A549 (cell line): ENCODE data around the gene EPS8. TPM values are rescaled to one million over a fixed set of nuclear protein-coding genes. Genes with fewer than 3 reads are reported as not detected.

Experiments
- ATAC-seq, 2 experiments: fragments of 200-7000 bp in 1 of 2; fragments of >200 bp in 1 of 2; cut with Nextera tagmentation in 1 of 2; cut with Tn5 transposase in 1 of 2; 3 replicates each; pipeline versions ENCODE4 v1.8.0 to v1.9.1; 2018 to 2020; ENCODE audit warnings: mild to moderate bottlenecking in 1 of 2, moderate library complexity in 1 of 2
- CTCF ChIA-PET: fragments of 300-600 bp; sonication (Branson Sonifier 250); formaldehyde crosslinking; extraction: SDS; loops from one replicate; lab custom pipeline; 2021; ENCODE audit warnings: antibody characterized with exemption, inconsistent platforms; lab: Yijun Ruan, JAX
- POLR2A ChIA-PET: fragments of 350-600 bp; formaldehyde crosslinking; extraction: SDS; loops from one replicate; lab custom pipeline; 2021; ENCODE audit warnings: antibody characterized with exemption, inconsistent platforms; lab: Yijun Ruan, JAX
- DNase-seq, 2 experiments: peaks; one replicate each; pipeline versions ENCODE4 v3.0.0 to v3.0.0-alpha.2; 2011 to 2016; ENCODE audit warnings: low read depth in 1 of 2, low spot score in 1 of 2
- FAIRE-seq: peaks from 2 replicates; lab custom pipeline; 2011; peaks lifted over from hg19 to GRCh38; lab: Jason Lieb, UNC
- H3K27ac ChIP-seq, 2 experiments: fragments of >200 bp; sonication (Bioruptor Twin); formaldehyde crosslinking; 3 replicates each; pipeline ENCODE4 v1.5.1; 2016 to 2017
- H3K4me1 ChIP-seq: fragments of >200 bp; sonication (Bioruptor Twin); formaldehyde crosslinking; 3 replicates; pipeline ENCODE4 v1.6.1; 2016
- H3K4me2 ChIP-seq: fragments of >200 bp; sonication (Bioruptor Twin); formaldehyde crosslinking; 3 replicates; pipeline ENCODE4 v1.6.1; 2016
- H3K4me3 ChIP-seq: fragments of >200 bp; sonication (Bioruptor Twin); formaldehyde crosslinking; 3 replicates; pipeline ENCODE4 v1.5.1; 2016
- H3K9me3 ChIP-seq: fragments of >200 bp; sonication (Bioruptor Twin); formaldehyde crosslinking; 3 replicates; pipeline ENCODE4 v1.6.1; 2016
- EHF ChIP-seq: fragments of 250-450 bp; sonication (Bioruptor Pico); IDR thresholded peaks from 2 replicates; pipeline ENCODE4 v1.5.0; 2020; ENCODE audit warnings: mild to moderate bottlenecking
- EHMT2 ChIP-seq: fragments of 200-600 bp; sonication (generic); IDR thresholded peaks from 2 replicates; pipeline ENCODE4 v1.6.1; 2016; ENCODE audit warnings: antibody characterized with exemption, low read depth, mild to moderate bottlenecking, moderate library complexity
- EP300 ChIP-seq, 2 experiments: fragments of >200 bp; sonication (Bioruptor Twin); formaldehyde crosslinking; IDR thresholded peaks; 2 replicates in 1 of 2; 3 replicates in 1 of 2; pipeline ENCODE4 v1.6.1; 2016 to 2017
- GATA3 ChIP-seq: IDR thresholded peaks from 2 replicates; pipeline ENCODE4 v1.6.1; 2012; ENCODE audit warnings: borderline replicate concordance
- HDAC2 ChIP-seq: fragments of 200-600 bp; sonication (generic); IDR thresholded peaks from 2 replicates; pipeline ENCODE4 v1.6.1; 2016
- HEYL ChIP-seq: fragments of 250-450 bp; sonication (Bioruptor Pico); IDR thresholded peaks from 2 replicates; pipeline ENCODE4 v1.8.0; 2021; ENCODE audit warnings: mild to moderate bottlenecking, moderate library complexity
- HOXA7 ChIP-seq: fragments of 250-450 bp; sonication (Bioruptor Pico); IDR thresholded peaks from 2 replicates; pipeline ENCODE4 v1.5.0; 2020; ENCODE audit warnings: mild to moderate bottlenecking, moderate library complexity
- HOXB5 ChIP-seq: fragments of 250-450 bp; sonication (Bioruptor Pico); IDR thresholded peaks from 2 replicates; pipeline ENCODE4 v1.5.0; 2020; ENCODE audit warnings: mild to moderate bottlenecking, moderate library complexity
- JUN ChIP-seq, 2 experiments: fragments of >200 bp; sonication (Bioruptor Twin); formaldehyde crosslinking; IDR thresholded peaks; 2 replicates in 1 of 2; 3 replicates in 1 of 2; pipeline ENCODE4 v1.6.1; 2016 to 2017
- JUNB ChIP-seq: fragments of >200 bp; sonication (Bioruptor Twin); formaldehyde crosslinking; IDR thresholded peaks from 2 replicates; pipeline ENCODE4 v1.6.1; 2016
- KDM5A ChIP-seq: fragments of 200-600 bp; sonication (generic); IDR thresholded peaks from 2 replicates; pipeline ENCODE4 v1.6.1; 2016; ENCODE audit warnings: antibody characterized with exemption, mild to moderate bottlenecking
- NR3C1 ChIP-seq: fragments of >200 bp; sonication (Bioruptor Twin); formaldehyde crosslinking; IDR thresholded peaks from 3 replicates; pipeline ENCODE4 v1.6.1; 2017
- PHF8 ChIP-seq: fragments of 200-600 bp; sonication (generic); IDR thresholded peaks from 2 replicates; pipeline ENCODE4 v1.6.1; 2016; ENCODE audit warnings: low read depth, mild to moderate bottlenecking, antibody characterized with exemption, moderate library complexity, borderline replicate concordance
- POLR2AphosphoS2 ChIP-seq: conservative IDR thresholded peaks from 2 replicates; pipeline ENCODE4 v1.6.1; 2012; ENCODE audit warnings: low read length, improper control_type of control experiment, inconsistent platforms
- RAD21 ChIP-seq, 2 experiments: fragments of >200 bp in 1 of 2; sonication (Bioruptor Twin) in 1 of 2; formaldehyde crosslinking in 1 of 2; IDR thresholded peaks in 1 of 2; conservative IDR thresholded peaks in 1 of 2; 2 replicates in 1 of 2; 3 replicates in 1 of 2; pipeline ENCODE4 v1.6.1; 2012 to 2018; ENCODE audit warnings: inconsistent platforms in 1 of 2
- SMC3 ChIP-seq: fragments of >200 bp; sonication (Bioruptor Twin); formaldehyde crosslinking; IDR thresholded peaks from 3 replicates; pipeline ENCODE4 v1.6.1; 2018; ENCODE audit warnings: inconsistent platforms
- TP53 ChIP-seq: fragments of 250-450 bp; sonication (Bioruptor Pico); IDR thresholded peaks from 2 replicates; pipeline ENCODE4 v1.5.0; 2021; ENCODE audit warnings: mild to moderate bottlenecking, moderate library complexity
- WGBS: methylation state at CpG from one replicate; pipeline ENCODE4 v1.1.6; 2017; ENCODE audit errors: missing lambda C conversion rate; 5-methylcytosine and 5-hydroxymethylcytosine counted together
- polyA plus RNA-seq, 4 experiments: library from polyadenylated mRNA; depleted of rRNA in 3 of 4; stranded (reverse); fragments of >200 nt; fragmentation: RNase III in 1 of 4; extraction: RNeasy Plus Mini Kit Qiagen cat#74134 plus additional on column Dnase treatment in 1 of 4; gene quantifications; 2 replicates in 3 of 4; 3 replicates in 1 of 4; pipeline ENCODE4 v1.2.3, GENCODE V29; 2011 to 2017
- TF ChIP-seq, protein P1 (sequence below): fragments of 200-600 bp; sonication (generic); IDR thresholded peaks from 2 replicates; pipeline ENCODE4 v1.6.1; 2016; ENCODE audit warnings: antibody characterized with exemption, mild to moderate bottlenecking, moderate library complexity
- TF ChIP-seq, protein P2 (sequence below): fragments of 250-450 bp; sonication (Bioruptor Pico); IDR thresholded peaks from 2 replicates; pipeline ENCODE4 v1.5.0; 2020; ENCODE audit warnings: low read depth, mild to moderate bottlenecking, moderate library complexity
- TF ChIP-seq, protein P3 (sequence below): IDR thresholded peaks from 2 replicates; pipeline ENCODE4 v1.6.1; 2012
- TF ChIP-seq, protein P4 (sequence below): fragments of >200 bp; sonication (Bioruptor Twin); formaldehyde crosslinking; IDR thresholded peaks from 3 replicates; pipeline ENCODE4 v1.6.1; 2016
- TF ChIP-seq, protein P5 (sequence below): fragments of >200 bp; sonication (Bioruptor Twin); formaldehyde crosslinking; IDR thresholded peaks from 3 replicates; pipeline ENCODE4 v1.5.1; 2016

The EPS8 gene
- polyA plus RNA-seq, 2 of the 4 experiments (the other 2 are of a cell fraction): 25.1 to 101 TPM

DNA sequence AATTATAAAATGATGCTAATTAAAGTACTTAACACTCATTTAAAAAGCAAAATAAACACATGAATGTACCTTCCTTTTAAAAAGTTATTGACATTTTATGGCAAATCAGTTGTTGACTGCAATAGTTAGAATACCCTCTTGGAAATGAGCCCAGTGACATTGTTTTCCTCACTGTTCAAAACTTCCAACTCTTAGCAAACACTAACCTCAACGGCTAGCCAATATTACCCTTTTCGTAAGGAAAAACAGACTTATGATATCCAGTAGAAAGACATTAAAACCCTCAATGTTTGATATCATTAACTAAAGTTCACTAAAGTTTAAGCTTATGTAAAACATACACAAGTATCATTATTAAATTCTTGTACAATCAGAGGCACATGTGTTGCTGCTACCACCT lies 83.6 kb downstream of the EPS8 start:
- no peaks in the 10 kb centered on the region for H3K9me3 ChIP-seq
- no peak overlapping the region for H3K27ac ChIP-seq
- TF ChIP-seq HDAC2 (no peak), RAD21 (conservative IDR thresholded peaks at IDR 0.05 in 1 of 2, IDR thresholded peaks at IDR 0.05 in 1 of 2) (no peak), GATA3 (no peak), KDM5A (no peak), TP53 (CRISPR knock-in tag) (no peak), PHF8 (no peak), HEYL (no peak), JUNB (no peak), EHF (CRISPR knock-in tag) (no peak), HOXA7 (CRISPR knock-in tag) (no peak), POLR2AphosphoS2 (no peak), NR3C1 (no peak), JUN (IDR thresholded peaks at IDR 0.05) (no peak), EP300 (IDR thresholded peaks at IDR 0.05) (no peak)
- TF ChIP-seq, protein P1, sequence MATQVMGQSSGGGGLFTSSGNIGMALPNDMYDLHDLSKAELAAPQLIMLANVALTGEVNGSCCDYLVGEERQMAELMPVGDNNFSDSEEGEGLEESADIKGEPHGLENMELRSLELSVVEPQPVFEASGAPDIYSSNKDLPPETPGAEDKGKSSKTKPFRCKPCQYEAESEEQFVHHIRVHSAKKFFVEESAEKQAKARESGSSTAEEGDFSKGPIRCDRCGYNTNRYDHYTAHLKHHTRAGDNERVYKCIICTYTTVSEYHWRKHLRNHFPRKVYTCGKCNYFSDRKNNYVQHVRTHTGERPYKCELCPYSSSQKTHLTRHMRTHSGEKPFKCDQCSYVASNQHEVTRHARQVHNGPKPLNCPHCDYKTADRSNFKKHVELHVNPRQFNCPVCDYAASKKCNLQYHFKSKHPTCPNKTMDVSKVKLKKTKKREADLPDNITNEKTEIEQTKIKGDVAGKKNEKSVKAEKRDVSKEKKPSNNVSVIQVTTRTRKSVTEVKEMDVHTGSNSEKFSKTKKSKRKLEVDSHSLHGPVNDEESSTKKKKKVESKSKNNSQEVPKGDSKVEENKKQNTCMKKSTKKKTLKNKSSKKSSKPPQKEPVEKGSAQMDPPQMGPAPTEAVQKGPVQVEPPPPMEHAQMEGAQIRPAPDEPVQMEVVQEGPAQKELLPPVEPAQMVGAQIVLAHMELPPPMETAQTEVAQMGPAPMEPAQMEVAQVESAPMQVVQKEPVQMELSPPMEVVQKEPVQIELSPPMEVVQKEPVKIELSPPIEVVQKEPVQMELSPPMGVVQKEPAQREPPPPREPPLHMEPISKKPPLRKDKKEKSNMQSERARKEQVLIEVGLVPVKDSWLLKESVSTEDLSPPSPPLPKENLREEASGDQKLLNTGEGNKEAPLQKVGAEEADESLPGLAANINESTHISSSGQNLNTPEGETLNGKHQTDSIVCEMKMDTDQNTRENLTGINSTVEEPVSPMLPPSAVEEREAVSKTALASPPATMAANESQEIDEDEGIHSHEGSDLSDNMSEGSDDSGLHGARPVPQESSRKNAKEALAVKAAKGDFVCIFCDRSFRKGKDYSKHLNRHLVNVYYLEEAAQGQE: no peak
- TF ChIP-seq, protein P2, sequence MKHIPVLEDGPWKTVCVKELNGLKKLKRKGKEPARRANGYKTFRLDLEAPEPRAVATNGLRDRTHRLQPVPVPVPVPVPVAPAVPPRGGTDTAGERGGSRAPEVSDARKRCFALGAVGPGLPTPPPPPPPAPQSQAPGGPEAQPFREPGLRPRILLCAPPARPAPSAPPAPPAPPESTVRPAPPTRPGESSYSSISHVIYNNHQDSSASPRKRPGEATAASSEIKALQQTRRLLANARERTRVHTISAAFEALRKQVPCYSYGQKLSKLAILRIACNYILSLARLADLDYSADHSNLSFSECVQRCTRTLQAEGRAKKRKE: no peak
- TF ChIP-seq, protein P3, sequence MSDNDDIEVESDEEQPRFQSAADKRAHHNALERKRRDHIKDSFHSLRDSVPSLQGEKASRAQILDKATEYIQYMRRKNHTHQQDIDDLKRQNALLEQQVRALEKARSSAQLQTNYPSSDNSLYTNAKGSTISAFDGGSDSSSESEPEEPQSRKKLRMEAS: no peak
- H3K4me2 ChIP-seq: peak overlapping the region; percentile 39
- DNase-seq (no peak), ATAC-seq (no peak), FAIRE-seq (no peak)
- no peak overlapping the region for H3K4me3 ChIP-seq
- CTCF ChIA-PET: interaction anchor here (1.1 kb wide), 1 partner anchor 49 kb away, joined by 3 read pairs; no protein-coding TSS in a partner anchor
- POLR2A ChIA-PET: interaction anchor here (0.6 kb wide), 1 partner anchor 43 kb away, joined by 3 read pairs; no protein-coding TSS in a partner anchor
- H3K4me1 ChIP-seq: peaks cover 49% of the 10 kb centered on the region
- 48% methylated on average over 2 of the region's 2 CpGs for WGBS

DNA sequence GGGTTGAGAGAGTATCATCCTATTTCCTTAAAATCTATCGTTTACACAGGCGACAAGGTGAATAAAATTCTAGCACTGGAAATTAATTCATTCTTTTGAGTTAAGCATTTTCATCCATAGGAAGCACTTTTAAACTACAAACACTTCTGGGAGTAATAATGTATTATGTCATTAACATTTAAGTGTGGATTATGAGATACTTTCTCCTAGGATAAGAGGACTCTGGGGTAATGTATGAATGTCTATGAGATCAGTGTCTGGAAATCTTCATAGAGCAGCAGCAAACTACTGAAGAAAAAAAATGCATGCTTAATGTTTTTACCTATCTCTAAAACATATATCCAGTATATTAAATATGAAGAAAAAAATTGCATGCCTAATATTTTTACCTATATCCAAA lies 86.9 kb downstream of the EPS8 start:
- CTCF ChIA-PET: no interaction called here
- peak overlapping the region; percentile 57 for H3K4me2 ChIP-seq
- no peak for ATAC-seq
- POLR2A ChIA-PET: no interaction called here
- peaks cover 71% of the 10 kb centered on the region for H3K4me1 ChIP-seq
- DNase-seq: no peak
- peak overlapping the region; percentile 30 to 58 for H3K27ac ChIP-seq
- no peak overlapping the region for H3K4me3 ChIP-seq
- FAIRE-seq: no peak
- 58% methylated on average over 2 of the region's 2 CpGs for WGBS
- no peaks in the 10 kb centered on the region for H3K9me3 ChIP-seq
- TF ChIP-seq SMC3 (no peak), GATA3 (no peak), EP300 (IDR thresholded peaks at IDR 0.05) (no peak), HDAC2 (no peak), EHMT2 (no peak), HOXB5 (CRISPR knock-in tag) (no peak)
- TF ChIP-seq, protein P4, sequence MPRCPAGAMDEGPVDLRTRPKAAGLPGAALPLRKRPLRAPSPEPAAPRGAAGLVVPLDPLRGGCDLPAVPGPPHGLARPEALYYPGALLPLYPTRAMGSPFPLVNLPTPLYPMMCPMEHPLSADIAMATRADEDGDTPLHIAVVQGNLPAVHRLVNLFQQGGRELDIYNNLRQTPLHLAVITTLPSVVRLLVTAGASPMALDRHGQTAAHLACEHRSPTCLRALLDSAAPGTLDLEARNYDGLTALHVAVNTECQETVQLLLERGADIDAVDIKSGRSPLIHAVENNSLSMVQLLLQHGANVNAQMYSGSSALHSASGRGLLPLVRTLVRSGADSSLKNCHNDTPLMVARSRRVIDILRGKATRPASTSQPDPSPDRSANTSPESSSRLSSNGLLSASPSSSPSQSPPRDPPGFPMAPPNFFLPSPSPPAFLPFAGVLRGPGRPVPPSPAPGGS: no peak
- TF ChIP-seq, protein P1: no peak
- TF ChIP-seq, protein P5, sequence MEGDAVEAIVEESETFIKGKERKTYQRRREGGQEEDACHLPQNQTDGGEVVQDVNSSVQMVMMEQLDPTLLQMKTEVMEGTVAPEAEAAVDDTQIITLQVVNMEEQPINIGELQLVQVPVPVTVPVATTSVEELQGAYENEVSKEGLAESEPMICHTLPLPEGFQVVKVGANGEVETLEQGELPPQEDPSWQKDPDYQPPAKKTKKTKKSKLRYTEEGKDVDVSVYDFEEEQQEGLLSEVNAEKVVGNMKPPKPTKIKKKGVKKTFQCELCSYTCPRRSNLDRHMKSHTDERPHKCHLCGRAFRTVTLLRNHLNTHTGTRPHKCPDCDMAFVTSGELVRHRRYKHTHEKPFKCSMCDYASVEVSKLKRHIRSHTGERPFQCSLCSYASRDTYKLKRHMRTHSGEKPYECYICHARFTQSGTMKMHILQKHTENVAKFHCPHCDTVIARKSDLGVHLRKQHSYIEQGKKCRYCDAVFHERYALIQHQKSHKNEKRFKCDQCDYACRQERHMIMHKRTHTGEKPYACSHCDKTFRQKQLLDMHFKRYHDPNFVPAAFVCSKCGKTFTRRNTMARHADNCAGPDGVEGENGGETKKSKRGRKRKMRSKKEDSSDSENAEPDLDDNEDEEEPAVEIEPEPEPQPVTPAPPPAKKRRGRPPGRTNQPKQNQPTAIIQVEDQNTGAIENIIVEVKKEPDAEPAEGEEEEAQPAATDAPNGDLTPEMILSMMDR: no peak
